ENCODE data around the gene SHANK1.
A peak's percentile ranks its signal among the peaks of the same experiment; 100 is the strongest.

Gene SHANK1

GRCh38 chr19:50694815-50695145 is 24.8 kb downstream of the SHANK1 start:
- Histone ChIP-seq H3K4me3 (ENCODE audit: low read depth in 1 of 5, low read length in 5 of 5) (no peak overlapping the region), H3K27me3 (ENCODE audit: control insufficient read depth in 5 of 5, insufficient read depth in 4 of 5, low read length in 5 of 5) (peaks cover 26 to 55% (median 52%) of the 10 kb centered on the region in 5 donors)

GRCh38 chr19:50693064-50693975 is 26.3 kb downstream of the SHANK1 start:
- no peaks in the 10 kb centered on the region for H3K36me3 ChIP-seq (ENCODE audit: control insufficient read depth in 5 of 5, insufficient read depth in 5 of 5, low read length in 5 of 5)
- H3K27ac ChIP-seq (ENCODE audit: low read depth, low read length) = no peak overlapping the region
- H3K4me3 ChIP-seq (ENCODE audit: low read depth in 1 of 5, low read length in 5 of 5) = no peak overlapping the region
- H3K9me3 ChIP-seq (ENCODE audit: control insufficient read depth in 5 of 5, low read length in 5 of 5) = peaks cover 0 to 3% (median 0%) of the 10 kb centered on the region in 5 donors
- H3K27me3 ChIP-seq (ENCODE audit: control insufficient read depth in 5 of 5, insufficient read depth in 4 of 5, low read length in 5 of 5) = peaks cover 26 to 65% (median 48%) of the 10 kb centered on the region in 5 donors
- H3K4me1 ChIP-seq (ENCODE audit: control insufficient read depth in 5 of 5, insufficient read depth in 5 of 5, low read length in 5 of 5) = peaks cover 0 to 3% (median 0%) of the 10 kb centered on the region in 5 donors
- no peak overlapping the region for H3K9ac ChIP-seq (ENCODE audit: low read length in 5 of 5)

More at GRCh38 chr19:50694815-50695145, 24.8 kb downstream of the SHANK1 start:
- no peak overlapping the region for H3K27ac ChIP-seq (ENCODE audit: low read depth, low read length)
- no peaks in the 10 kb centered on the region for H3K36me3 ChIP-seq (ENCODE audit: control insufficient read depth in 5 of 5, insufficient read depth in 5 of 5, low read length in 5 of 5)
- no peak overlapping the region for H3K9ac ChIP-seq (ENCODE audit: low read length in 5 of 5)
- peaks cover 0 to 3% (median 0%) of the 10 kb centered on the region in 5 donors for H3K9me3 ChIP-seq (ENCODE audit: control insufficient read depth in 5 of 5, low read length in 5 of 5)
- H3K4me1 ChIP-seq (ENCODE audit: control insufficient read depth in 5 of 5, insufficient read depth in 5 of 5, low read length in 5 of 5) = peaks cover 0 to 3% (median 0%) of the 10 kb centered on the region in 5 donors

- Histone ChIP-seq H3K4me3 (ENCODE audit: low read depth in 1 of 5, low read length in 5 of 5) (no peak overlapping the region), H3K9ac (ENCODE audit: low read length in 5 of 5) (no peak overlapping the region), H3K36me3 (ENCODE audit: control insufficient read depth in 5 of 5, insufficient read depth in 5 of 5, low read length in 5 of 5) (no peaks in the 10 kb centered on the region), H3K4me1 (ENCODE audit: control insufficient read depth in 5 of 5, insufficient read depth in 5 of 5, low read length in 5 of 5) (peaks cover 0 to under 1% (median 0%) of the 10 kb centered on the region in 5 donors), H3K27ac (ENCODE audit: low read depth, low read length) (no peak overlapping the region), H3K27me3 (ENCODE audit: control insufficient read depth in 5 of 5, insufficient read depth in 4 of 5, low read length in 5 of 5) (peaks cover 19 to 72% (median 48%) of the 10 kb centered on the region in 5 donors), H3K9me3 (ENCODE audit: control insufficient read depth in 5 of 5, low read length in 5 of 5) (no peaks in the 10 kb centered on the region)
Observed at GRCh38 chr19:50690439-50690838, 29.2 kb downstream of the SHANK1 start.

- H3K27me3 ChIP-seq (ENCODE audit: control insufficient read depth in 5 of 5, insufficient read depth in 4 of 5, low read length in 5 of 5) = peaks cover 16 to 74% (median 47%) of the 10 kb centered on the region in 5 donors
- H3K4me3 ChIP-seq (ENCODE audit: low read depth in 1 of 5, low read length in 5 of 5) = no peak overlapping the region
- no peak overlapping the region for H3K27ac ChIP-seq (ENCODE audit: low read depth, low read length)
- no peaks in the 10 kb centered on the region for H3K9me3 ChIP-seq (ENCODE audit: control insufficient read depth in 5 of 5, low read length in 5 of 5)
- no peak overlapping the region for H3K9ac ChIP-seq (ENCODE audit: low read length in 5 of 5)
- H3K36me3 ChIP-seq (ENCODE audit: control insufficient read depth in 5 of 5, insufficient read depth in 5 of 5, low read length in 5 of 5) = no peaks in the 10 kb centered on the region
- no peaks in the 10 kb centered on the region for H3K4me1 ChIP-seq (ENCODE audit: control insufficient read depth in 5 of 5, insufficient read depth in 5 of 5, low read length in 5 of 5)
Observed at GRCh38 chr19:50688766-50689165, 30.8 kb downstream of the SHANK1 start.

GRCh38 chr19:50686310-50687032 is 33.1 kb downstream of the SHANK1 start:
- H3K4me3 ChIP-seq (ENCODE audit: low read depth in 1 of 5, low read length in 5 of 5) = no peak overlapping the region
- H3K36me3 ChIP-seq (ENCODE audit: control insufficient read depth in 5 of 5, insufficient read depth in 5 of 5, low read length in 5 of 5) = no peaks in the 10 kb centered on the region
- H3K9ac ChIP-seq (ENCODE audit: low read length in 5 of 5) = no peak overlapping the region
- H3K27me3 ChIP-seq (ENCODE audit: control insufficient read depth in 5 of 5, insufficient read depth in 4 of 5, low read length in 5 of 5) = peaks cover 12 to 59% (median 31%) of the 10 kb centered on the region in 5 donors
- H3K9me3 ChIP-seq (ENCODE audit: control insufficient read depth in 5 of 5, low read length in 5 of 5) = no peaks in the 10 kb centered on the region
- no peak overlapping the region for H3K27ac ChIP-seq (ENCODE audit: low read depth, low read length)
- no peaks in the 10 kb centered on the region for H3K4me1 ChIP-seq (ENCODE audit: control insufficient read depth in 5 of 5, insufficient read depth in 5 of 5, low read length in 5 of 5)

- no peaks in the 10 kb centered on the region for H3K36me3 ChIP-seq (ENCODE audit: control insufficient read depth in 5 of 5, insufficient read depth in 5 of 5, low read length in 5 of 5)
- H3K27me3 ChIP-seq (ENCODE audit: control insufficient read depth in 5 of 5, insufficient read depth in 4 of 5, low read length in 5 of 5) = peaks cover 0 to 34% (median 22%) of the 10 kb centered on the region in 5 donors
- peak overlapping the region in 1 of 5 donors; percentile 9 for H3K4me3 ChIP-seq (ENCODE audit: low read depth in 1 of 5, low read length in 5 of 5)
- no peak overlapping the region for H3K9ac ChIP-seq (ENCODE audit: low read length in 5 of 5)
- H3K4me1 ChIP-seq (ENCODE audit: control insufficient read depth in 5 of 5, insufficient read depth in 5 of 5, low read length in 5 of 5) = peaks cover 0 to 6% (median 0%) of the 10 kb centered on the region in 5 donors
- no peak overlapping the region for H3K27ac ChIP-seq (ENCODE audit: low read depth, low read length)
- peaks cover 0 to 9% (median 8%) of the 10 kb centered on the region in 5 donors for H3K9me3 ChIP-seq (ENCODE audit: control insufficient read depth in 5 of 5, low read length in 5 of 5)
Observed at GRCh38 chr19:50679177-50680125, 40.2 kb downstream of the SHANK1 start.

GRCh38 chr19:50678323-50678722 is 41.3 kb downstream of the SHANK1 start:
- peaks cover 2 to 36% (median 24%) of the 10 kb centered on the region in 5 donors for H3K27me3 ChIP-seq (ENCODE audit: control insufficient read depth in 5 of 5, insufficient read depth in 4 of 5, low read length in 5 of 5)
- H3K36me3 ChIP-seq (ENCODE audit: control insufficient read depth in 5 of 5, insufficient read depth in 5 of 5, low read length in 5 of 5) = no peaks in the 10 kb centered on the region

GRCh38 chr19:50677636-50678035 is 42.0 kb downstream of the SHANK1 start:
- Histone ChIP-seq H3K27me3 (ENCODE audit: control insufficient read depth in 5 of 5, insufficient read depth in 4 of 5, low read length in 5 of 5) (peaks cover 8 to 38% (median 28%) of the 10 kb centered on the region in 5 donors), H3K9ac (ENCODE audit: low read length in 5 of 5) (no peak overlapping the region), H3K9me3 (ENCODE audit: control insufficient read depth in 5 of 5, low read length in 5 of 5) (peaks cover 0 to 9% (median 8%) of the 10 kb centered on the region in 5 donors), H3K27ac (ENCODE audit: low read depth, low read length) (no peak overlapping the region), H3K4me3 (ENCODE audit: low read depth in 1 of 5, low read length in 5 of 5) (no peak overlapping the region), H3K4me1 (ENCODE audit: control insufficient read depth in 5 of 5, insufficient read depth in 5 of 5, low read length in 5 of 5) (peaks cover 0 to 6% (median 0%) of the 10 kb centered on the region in 5 donors), H3K36me3 (ENCODE audit: control insufficient read depth in 5 of 5, insufficient read depth in 5 of 5, low read length in 5 of 5) (no peaks in the 10 kb centered on the region)

More at GRCh38 chr19:50678323-50678722, 41.3 kb downstream of the SHANK1 start:
- H3K27ac ChIP-seq (ENCODE audit: low read depth, low read length) = no peak overlapping the region
- no peak overlapping the region for H3K9ac ChIP-seq (ENCODE audit: low read length in 5 of 5)
- peaks cover 0 to 6% (median 0%) of the 10 kb centered on the region in 5 donors for H3K4me1 ChIP-seq (ENCODE audit: control insufficient read depth in 5 of 5, insufficient read depth in 5 of 5, low read length in 5 of 5)
- H3K4me3 ChIP-seq (ENCODE audit: low read depth in 1 of 5, low read length in 5 of 5) = no peak overlapping the region
- peaks cover 0 to 9% (median 8%) of the 10 kb centered on the region in 5 donors for H3K9me3 ChIP-seq (ENCODE audit: control insufficient read depth in 5 of 5, low read length in 5 of 5)

GRCh38 chr19:50676625-50677197 is 42.9 kb downstream of the SHANK1 start:
- Histone ChIP-seq H3K9ac (ENCODE audit: low read length in 5 of 5) (no peak overlapping the region), H3K4me3 (ENCODE audit: low read depth in 1 of 5, low read length in 5 of 5) (no peak overlapping the region), H3K36me3 (ENCODE audit: control insufficient read depth in 5 of 5, insufficient read depth in 5 of 5, low read length in 5 of 5) (no peaks in the 10 kb centered on the region), H3K4me1 (ENCODE audit: control insufficient read depth in 5 of 5, insufficient read depth in 5 of 5, low read length in 5 of 5) (peaks cover 0 to 6% (median 0%) of the 10 kb centered on the region in 5 donors), H3K9me3 (ENCODE audit: control insufficient read depth in 5 of 5, low read length in 5 of 5) (peaks cover 0 to 9% (median 8%) of the 10 kb centered on the region in 5 donors), H3K27me3 (ENCODE audit: control insufficient read depth in 5 of 5, insufficient read depth in 4 of 5, low read length in 5 of 5) (peaks cover 14 to 45% (median 32%) of the 10 kb centered on the region in 5 donors), H3K27ac (ENCODE audit: low read depth, low read length) (no peak overlapping the region)

Data from subcutaneous abdominal adipose tissue (tissue), 5 donors.